Lung (tissue), 12 donors: ENCODE results near the gene CARD11. TPM values are rescaled to one million over a fixed set of nuclear protein-coding genes. Genes with fewer than 3 reads are reported as not detected.

Experiments used
- ATAC-seq: fragments of 200-7000 bp; cut with Tn5 transposase; one replicate; pipeline ENCODE4 v1.9.1; 2020; ENCODE audit warnings: moderate number of reproducible peaks; ENCODE audit not compliant: insufficient read depth, low FRiP score
- DNase-seq, 3 donors: peaks; one replicate each; pipeline ENCODE4 v3.0.0-alpha.2; 2013 to 2017
- H3K27ac ChIP-seq, 2 donors: one replicate each; pipeline ENCODE4 v1.5.1; 2013; ENCODE audit warnings: mild to moderate bottlenecking in 2 of 2, moderate library complexity in 2 of 2, control low read depth in 1 of 2, inconsistent platforms in 1 of 2, low read depth in 1 of 2, low read length in 1 of 2
- H3K27me3 ChIP-seq, 3 donors: one replicate each; pipeline ENCODE4 v1.5.1; 2013; ENCODE audit warnings: low read length in 2 of 3; ENCODE audit not compliant: control insufficient read depth in 3 of 3, insufficient read depth in 3 of 3
- H3K36me3 ChIP-seq, 4 donors: one replicate each; pipeline ENCODE4 v1.5.1; 2013; ENCODE audit warnings: low read length in 4 of 4, mild to moderate bottlenecking in 1 of 4, moderate library complexity in 1 of 4; ENCODE audit not compliant: control insufficient read depth in 4 of 4, insufficient read depth in 4 of 4
- H3K4me1 ChIP-seq, 5 donors: one replicate each; pipeline ENCODE4 v1.5.1; 2013; ENCODE audit warnings: low read length in 5 of 5, mild to moderate bottlenecking in 2 of 5, moderate library complexity in 1 of 5; ENCODE audit not compliant: control insufficient read depth in 5 of 5, insufficient read depth in 5 of 5
- H3K4me3 ChIP-seq: one replicate; pipeline ENCODE4 v1.5.1; 2013; ENCODE audit warnings: mild to moderate bottlenecking, control low read depth, moderate library complexity
- H3K9ac ChIP-seq, 2 donors: one replicate each; pipeline ENCODE4 v1.5.1; 2013; ENCODE audit warnings: low read length in 2 of 2, control low read depth in 1 of 2; ENCODE audit not compliant: insufficient read depth in 1 of 2
- H3K9me3 ChIP-seq, 4 donors: one replicate each; pipeline ENCODE4 v1.5.1; 2013; ENCODE audit warnings: low read length in 3 of 4, mild to moderate bottlenecking in 1 of 4, moderate library complexity in 1 of 4; ENCODE audit not compliant: control insufficient read depth in 4 of 4, insufficient read depth in 3 of 4
- CTCF ChIP-seq: IDR thresholded peaks from 2 replicates; pipeline ENCODE4 v1.5.1; 2012; ENCODE audit warnings: mild to moderate bottlenecking; ENCODE audit errors: control extremely low read depth, extremely low read depth
- WGBS, 2 donors: extraction: QIAGEN DNeasy Blood & Tissue Kit; methylation state at CpG; one replicate each; pipeline ENCODE4 v1.1.7; 2013; 5-methylcytosine and 5-hydroxymethylcytosine counted together
- polyA plus RNA-seq, 2 donors: library from polyadenylated mRNA; stranded (reverse); fragments of 200-250 nt; gene quantifications; one replicate each; pipeline ENCODE4 v1.2.1, GENCODE V29; 2013
- total RNA-seq, 2 donors: library from RNA; depleted of rRNA in 1 of 2; stranded (reverse); fragments of >200 nt in 1 of 2; gene quantifications; one replicate each; pipeline ENCODE4 v1.2.1, GENCODE V29; 2014 to 2021
- donor health status: control.
- donor health status: control.
- donor health status: Bipolar disorder and iron deficiency.
- donor health status: healthy.
- donor health status: DM: yes; HTN: yes; CAD: no.

CARD11 gene
- total and polyA plus RNA-seq, 4 donors = 1.5 to 4.3 (median 3.7) TPM

GRCh38 chr7:2918406-2918805 lies 125.3 kb downstream of the CARD11 start:
- no peak overlapping the region for H3K9ac ChIP-seq
- ATAC-seq = no peak
- TF ChIP-seq CTCF = no peak
- H3K9me3 ChIP-seq = no peaks in the 10 kb centered on the region
- H3K4me1 ChIP-seq = no peaks in the 10 kb centered on the region
- H3K27me3 ChIP-seq = peaks cover 0 to 4% (median 0%) of the 10 kb centered on the region in 3 donors
- H3K27ac ChIP-seq = no peak overlapping the region
- no peak for DNase-seq
- WGBS, 2 donors = 93% methylated on average over 20 of the region's 20 CpGs
- no peak overlapping the region for H3K4me3 ChIP-seq
- H3K36me3 ChIP-seq = no peaks in the 10 kb centered on the region

- no peak for TF ChIP-seq CTCF
- H3K36me3 ChIP-seq = no peaks in the 10 kb centered on the region
- DNase-seq = no peak
- no peaks in the 10 kb centered on the region for H3K9me3 ChIP-seq
- no peak for ATAC-seq
- H3K27ac ChIP-seq = no peak overlapping the region
- WGBS, 2 donors = 88 to 92% methylated on average over 16 of the region's 16 CpGs
- no peak overlapping the region for H3K4me3 ChIP-seq
- no peaks in the 10 kb centered on the region for H3K4me1 ChIP-seq
- no peak overlapping the region for H3K9ac ChIP-seq
- peaks cover 0 to 4% (median 0%) of the 10 kb centered on the region in 3 donors for H3K27me3 ChIP-seq
Observed at GRCh38 chr7:2915023-2915422, 128.6 kb downstream of the CARD11 start.

- Histone ChIP-seq H3K36me3 (no peaks in the 10 kb centered on the region), H3K9me3 (no peaks in the 10 kb centered on the region), H3K9ac (no peak overlapping the region), H3K4me3 (no peak overlapping the region), H3K27me3 (no peaks in the 10 kb centered on the region), H3K4me1 (no peaks in the 10 kb centered on the region), H3K27ac (no peak overlapping the region)
- ATAC-seq = no peak
- TF ChIP-seq CTCF = no peak
- no peak for DNase-seq
- 85 to 86% methylated on average over 26 of the region's 26 CpGs for WGBS, 2 donors
Observed at GRCh38 chr7:2913760-2914387, 129.8 kb downstream of the CARD11 start.
